A673 (cell line): ENCODE results near the gene CCM2L.

Source experiments
- CTCF ChIP-seq: fragments of 300-800, 200-600 bp; sonication (generic); conservative IDR thresholded peaks from 2 replicates; pipeline ENCODE4 v1.5.1; 2017; ENCODE audit warnings: low read depth, mild to moderate bottlenecking, antibody characterized with exemption, low read length, moderate library complexity, mixed read lengths
- EZH2 ChIP-seq: fragments of 200-600 bp; sonication (generic); IDR thresholded peaks from 2 replicates; pipeline ENCODE4 v1.6.1; 2017; ENCODE audit warnings: borderline replicate concordance, low read depth, mild to moderate bottlenecking, mixed read lengths, antibody characterized with exemption, low read length; ENCODE audit not compliant: poor library complexity, severe bottlenecking

- no peak for TF ChIP-seq EZH2
- TF ChIP-seq CTCF = no peak
These were observed 41.7 kb upstream of the CCM2L start for GRCh38 chr20:31968291-31969126.
